ENCODE data around the gene DDIT4L.
"Not testable (repeated sequence)": the region's sequence is repeated elsewhere in the genome, so short reads cannot be mapped to it uniquely, and the experiment has no call there.

DDIT4L gene

GRCh38 chr4:100166297-100167039 is 23.8 kb downstream of the DDIT4L start:
- DNase-seq (ENCODE audit: low read depth in 2 of 2) = no peak

DNA sequence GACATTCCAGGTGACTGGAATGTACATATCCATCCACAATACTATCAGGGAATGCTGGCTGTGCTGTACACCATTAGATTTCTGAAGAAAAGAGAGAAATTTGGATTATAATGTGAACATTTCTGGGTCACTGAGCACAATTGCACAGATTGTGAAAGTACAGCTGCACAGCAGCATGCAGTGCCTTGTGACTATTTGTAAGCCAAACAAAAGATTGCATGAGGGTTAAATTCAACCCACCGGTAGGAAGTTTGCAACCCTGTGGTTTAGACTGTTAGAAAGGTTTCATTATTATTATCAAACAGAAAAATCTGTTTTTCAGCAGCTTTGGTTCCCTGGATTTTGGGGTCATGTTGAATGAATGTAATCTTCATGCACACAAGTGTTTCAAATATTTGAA is 24.5 kb downstream of the DDIT4L start:
- DNase-seq (ENCODE audit: low read depth in 2 of 2) = no peak

- no peak for DNase-seq (ENCODE audit: low read depth in 2 of 2)
Measured at GRCh38 chr4:100164808-100165760, 25.2 kb downstream of the DDIT4L start.

- DNase-seq (ENCODE audit: low read depth in 2 of 2) = no peak
Measured at GRCh38 chr4:100162027-100162685, 28.1 kb downstream of the DDIT4L start.

DNA sequence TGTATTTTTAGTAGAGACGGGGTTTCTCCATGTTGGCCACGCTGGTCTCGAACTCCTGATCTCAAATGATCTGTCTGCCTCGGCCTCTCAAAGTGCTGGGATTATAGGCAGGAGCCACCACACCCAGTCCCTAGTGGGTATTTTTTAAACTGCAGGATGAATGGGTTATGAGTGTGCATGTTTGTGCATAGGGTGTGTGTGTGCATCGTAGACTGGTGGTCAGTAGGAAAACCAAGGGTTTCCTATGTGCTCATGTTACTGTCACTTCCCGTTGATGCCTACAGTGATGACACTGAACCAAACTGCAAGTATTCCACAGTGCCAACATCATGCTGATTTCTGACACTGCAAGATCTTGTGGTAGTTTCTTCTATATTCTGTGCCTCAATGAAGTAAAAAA is 41.1 kb downstream of the DDIT4L start:
- DNase-seq (ENCODE audit: low read depth in 2 of 2) = no peak

DNA sequence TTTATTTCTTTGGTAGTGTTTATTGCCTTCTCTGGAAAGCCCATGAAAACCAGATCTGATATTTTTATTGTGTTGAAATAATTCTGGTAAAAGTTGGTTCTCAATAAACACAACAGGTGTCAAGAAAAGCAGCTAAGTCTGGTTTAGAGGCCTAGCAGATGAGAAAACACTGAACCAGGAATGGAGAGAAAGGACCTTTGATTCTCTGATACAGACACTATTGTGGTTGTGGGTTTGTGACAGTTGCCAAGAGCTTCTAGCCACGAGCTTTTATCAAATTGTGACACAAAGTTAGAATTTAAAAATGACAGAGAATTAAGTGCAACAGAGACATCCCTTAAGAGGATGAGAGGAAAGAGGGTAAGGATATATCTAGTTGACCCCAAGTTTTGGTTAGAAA is 42.6 kb downstream of the DDIT4L start:
- DNase-seq (ENCODE audit: low read depth in 2 of 2) = no peak

- DNase-seq (ENCODE audit: low read depth in 2 of 2) = no peak
Measured at GRCh38 chr4:100147198-100147597, 43.1 kb downstream of the DDIT4L start.

GRCh38 chr4:100146756-100147155 is 43.5 kb downstream of the DDIT4L start:
- DNase-seq (ENCODE audit: low read depth in 2 of 2) = no peak

GRCh38 chr4:100137320-100137719 is 52.9 kb downstream of the DDIT4L start:
- not testable (repeated sequence) for DNase-seq (ENCODE audit: low read depth in 2 of 2)

Measured in stimulated activated CD8-positive, alpha-beta memory T cell treated with anti-CD3 and anti-CD28 coated beads, Interleukin-15, amount 100 ng/mL, for 4 hours (primary cell).